ENCODE data around the gene MTERF2.
"Not testable (repeated sequence)": the region's sequence is repeated elsewhere in the genome, so short reads cannot be mapped to it uniquely, and the experiment has no call there.

DNA sequence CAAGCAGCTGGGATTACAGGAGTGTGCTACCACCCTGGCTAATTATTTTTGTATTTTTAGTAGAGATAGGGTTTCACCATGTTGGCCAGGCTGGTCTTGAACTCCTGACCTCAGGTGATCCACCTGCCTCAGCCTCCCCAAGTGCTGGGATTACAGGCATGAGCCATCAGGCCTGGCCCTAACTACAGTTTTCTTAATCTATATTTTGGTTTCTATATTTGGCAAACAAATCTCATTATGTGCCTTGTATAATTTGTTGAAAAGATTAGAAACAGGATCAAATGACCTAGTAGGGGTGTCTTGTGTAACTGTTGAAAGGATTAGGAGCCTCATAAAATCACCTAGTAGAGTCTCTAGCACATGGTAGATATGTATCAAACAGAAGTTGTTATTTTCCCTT, 39.4 kb upstream of the MTERF2 start:
- TF ChIP-seq, protein P1, sequence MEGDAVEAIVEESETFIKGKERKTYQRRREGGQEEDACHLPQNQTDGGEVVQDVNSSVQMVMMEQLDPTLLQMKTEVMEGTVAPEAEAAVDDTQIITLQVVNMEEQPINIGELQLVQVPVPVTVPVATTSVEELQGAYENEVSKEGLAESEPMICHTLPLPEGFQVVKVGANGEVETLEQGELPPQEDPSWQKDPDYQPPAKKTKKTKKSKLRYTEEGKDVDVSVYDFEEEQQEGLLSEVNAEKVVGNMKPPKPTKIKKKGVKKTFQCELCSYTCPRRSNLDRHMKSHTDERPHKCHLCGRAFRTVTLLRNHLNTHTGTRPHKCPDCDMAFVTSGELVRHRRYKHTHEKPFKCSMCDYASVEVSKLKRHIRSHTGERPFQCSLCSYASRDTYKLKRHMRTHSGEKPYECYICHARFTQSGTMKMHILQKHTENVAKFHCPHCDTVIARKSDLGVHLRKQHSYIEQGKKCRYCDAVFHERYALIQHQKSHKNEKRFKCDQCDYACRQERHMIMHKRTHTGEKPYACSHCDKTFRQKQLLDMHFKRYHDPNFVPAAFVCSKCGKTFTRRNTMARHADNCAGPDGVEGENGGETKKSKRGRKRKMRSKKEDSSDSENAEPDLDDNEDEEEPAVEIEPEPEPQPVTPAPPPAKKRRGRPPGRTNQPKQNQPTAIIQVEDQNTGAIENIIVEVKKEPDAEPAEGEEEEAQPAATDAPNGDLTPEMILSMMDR (IDR thresholded peaks at IDR 0.05) = not testable (repeated sequence)
- TF ChIP-seq EZH2, EZH2phosphoT487 (IDR thresholded peaks at IDR 0.05): not testable (repeated sequence)

Measured in neural progenitor cell (in vitro differentiated cells).